Measurements from ENCODE around the gene SPDYE1. TPM values are rescaled to one million over a fixed set of nuclear protein-coding genes. Genes with fewer than 3 reads are reported as not detected.

SPDYE1 gene
- polyA plus RNA-seq, 1 donor (not counting 4 experiments of a cell fraction or from before 2014, with no cell fraction given) = not detected

- peaks cover 13% of the 10 kb centered on the region for H4K20me1 ChIP-seq (ENCODE audit: control insufficient read depth, extremely low read depth, insufficient read depth, low read length)
- FAIRE-seq (no peak), DNase-seq (ENCODE audit: low read depth, low spot score) (no peak)
- H3K9me3 ChIP-seq (ENCODE audit: control insufficient read depth, low read depth, low read length) = no peaks in the 10 kb centered on the region
- no peak overlapping the region for H3K27ac ChIP-seq (ENCODE audit: control insufficient read depth, insufficient read depth, low read length)
- H3K9ac ChIP-seq (ENCODE audit: control insufficient read depth, extremely low read depth, insufficient read depth, low read length) = no peak overlapping the region
- H3K36me3 ChIP-seq (ENCODE audit: control insufficient read depth in 2 of 2, extremely low read depth in 1 of 2, insufficient read depth in 2 of 2, low read length in 2 of 2) = peaks cover 30 to 37% of the 10 kb centered on the region in 2 experiments
- H3K9me1 ChIP-seq (ENCODE audit: control insufficient read depth, extremely low read depth, insufficient read depth, low read length) = peaks cover 4% of the 10 kb centered on the region
- no peaks in the 10 kb centered on the region for H3K27me3 ChIP-seq (ENCODE audit: control insufficient read depth, extremely low read depth, insufficient read depth, low read length)
- dilution Hi-C loops (cut with MboI; ENCODE audit: extremely low pct_ligation_motif_present, low sequenced_read_pairs) = no loop called here
- H3K79me2 ChIP-seq (ENCODE audit: control insufficient read depth, insufficient read depth, low read length) = peaks cover 65% of the 10 kb centered on the region
- TF ChIP-seq EZH2 (IDR thresholded peaks at IDR 0.05; ENCODE audit: low read length) = no peak
- TF ChIP-seq, protein P1, sequence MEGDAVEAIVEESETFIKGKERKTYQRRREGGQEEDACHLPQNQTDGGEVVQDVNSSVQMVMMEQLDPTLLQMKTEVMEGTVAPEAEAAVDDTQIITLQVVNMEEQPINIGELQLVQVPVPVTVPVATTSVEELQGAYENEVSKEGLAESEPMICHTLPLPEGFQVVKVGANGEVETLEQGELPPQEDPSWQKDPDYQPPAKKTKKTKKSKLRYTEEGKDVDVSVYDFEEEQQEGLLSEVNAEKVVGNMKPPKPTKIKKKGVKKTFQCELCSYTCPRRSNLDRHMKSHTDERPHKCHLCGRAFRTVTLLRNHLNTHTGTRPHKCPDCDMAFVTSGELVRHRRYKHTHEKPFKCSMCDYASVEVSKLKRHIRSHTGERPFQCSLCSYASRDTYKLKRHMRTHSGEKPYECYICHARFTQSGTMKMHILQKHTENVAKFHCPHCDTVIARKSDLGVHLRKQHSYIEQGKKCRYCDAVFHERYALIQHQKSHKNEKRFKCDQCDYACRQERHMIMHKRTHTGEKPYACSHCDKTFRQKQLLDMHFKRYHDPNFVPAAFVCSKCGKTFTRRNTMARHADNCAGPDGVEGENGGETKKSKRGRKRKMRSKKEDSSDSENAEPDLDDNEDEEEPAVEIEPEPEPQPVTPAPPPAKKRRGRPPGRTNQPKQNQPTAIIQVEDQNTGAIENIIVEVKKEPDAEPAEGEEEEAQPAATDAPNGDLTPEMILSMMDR (optimal IDR thresholded peaks at IDR 0.05 in 1 of 3, IDR thresholded peaks at IDR 0.05 in 1 of 3, conservative IDR thresholded peaks at IDR 0.05 in 1 of 3; ENCODE audit: extremely low read depth in 1 of 3, insufficient read depth in 2 of 3, low read length in 3 of 3) = no peak
- H3K4me3 ChIP-seq (ENCODE audit: control insufficient read depth in 2 of 3, extremely low read depth in 1 of 3, insufficient read depth in 2 of 3, low read depth in 1 of 3, low read length in 3 of 3) = no peak overlapping the region
- no peak overlapping the region for H3K4me2 ChIP-seq (ENCODE audit: control insufficient read depth, extremely low read depth, insufficient read depth, low read depth, low read length)
- no peak overlapping the region for H2AFZ ChIP-seq (ENCODE audit: control insufficient read depth, low read length)
- peaks cover 10% of the 10 kb centered on the region for H3K4me1 ChIP-seq (ENCODE audit: control insufficient read depth, extremely low read depth, insufficient read depth, low read length)
These were observed 52.6 kb downstream of the SPDYE1 start for GRCh38 chr7:44050121-44050914.

DNA sequence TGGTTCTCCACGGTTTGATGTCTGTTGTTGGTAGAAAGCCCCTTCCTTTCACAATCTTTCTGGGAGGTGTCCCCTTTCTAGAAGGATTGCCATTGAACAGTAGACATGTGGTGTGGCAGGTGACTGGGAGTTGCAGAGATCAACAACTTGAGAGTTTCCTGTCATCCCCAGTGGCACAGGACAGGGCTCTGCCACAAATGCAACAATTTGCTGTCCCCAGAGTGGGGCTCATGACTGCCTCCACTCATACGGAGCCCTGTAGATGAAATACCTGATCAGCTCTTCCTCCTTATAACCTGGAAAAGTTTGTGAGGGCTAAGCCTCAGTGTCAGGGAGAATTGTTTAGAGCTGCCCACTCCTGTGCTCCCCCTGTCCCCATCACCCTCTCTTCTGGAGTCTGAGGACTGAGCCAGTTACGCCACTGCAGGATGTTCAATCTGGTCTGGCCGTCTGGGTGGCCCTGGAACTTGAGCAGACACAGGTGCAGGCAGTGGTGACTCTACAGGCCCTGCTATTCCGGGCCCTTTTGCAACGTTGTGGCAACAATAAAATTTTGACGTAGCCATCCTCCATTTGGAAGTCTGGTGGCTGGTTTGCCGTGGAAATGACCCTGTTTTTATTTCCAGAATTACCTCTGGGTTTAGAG lies 53.3 kb downstream of the SPDYE1 start:
- H3K27me3 ChIP-seq (ENCODE audit: control insufficient read depth, extremely low read depth, insufficient read depth, low read length) = no peaks in the 10 kb centered on the region
- TF ChIP-seq, protein P1 (optimal IDR thresholded peaks at IDR 0.05 in 1 of 3, IDR thresholded peaks at IDR 0.05 in 1 of 3, conservative IDR thresholded peaks at IDR 0.05 in 1 of 3; ENCODE audit: extremely low read depth in 1 of 3, insufficient read depth in 2 of 3, low read length in 3 of 3) = no peak
- TF ChIP-seq EZH2 (IDR thresholded peaks at IDR 0.05; ENCODE audit: low read length) = no peak
- H3K4me1 ChIP-seq (ENCODE audit: control insufficient read depth, extremely low read depth, insufficient read depth, low read length) = peaks cover 3% of the 10 kb centered on the region
- peaks cover 4% of the 10 kb centered on the region for H3K9me1 ChIP-seq (ENCODE audit: control insufficient read depth, extremely low read depth, insufficient read depth, low read length)
- FAIRE-seq (no peak), DNase-seq (ENCODE audit: low read depth, low spot score) (no peak)
- no peak overlapping the region for H3K4me2 ChIP-seq (ENCODE audit: control insufficient read depth, extremely low read depth, insufficient read depth, low read depth, low read length)
- dilution Hi-C loops (cut with MboI; ENCODE audit: extremely low pct_ligation_motif_present, low sequenced_read_pairs) = no loop called here
- H3K79me2 ChIP-seq (ENCODE audit: control insufficient read depth, insufficient read depth, low read length) = peaks cover 58% of the 10 kb centered on the region
- H2AFZ ChIP-seq (ENCODE audit: control insufficient read depth, low read length) = no peak overlapping the region
- H3K9ac ChIP-seq (ENCODE audit: control insufficient read depth, extremely low read depth, insufficient read depth, low read length) = no peak overlapping the region
- peaks cover 13% of the 10 kb centered on the region for H4K20me1 ChIP-seq (ENCODE audit: control insufficient read depth, extremely low read depth, insufficient read depth, low read length)
- no peak overlapping the region for H3K27ac ChIP-seq (ENCODE audit: control insufficient read depth, insufficient read depth, low read length)
- H3K4me3 ChIP-seq (ENCODE audit: control insufficient read depth in 2 of 3, extremely low read depth in 1 of 3, insufficient read depth in 2 of 3, low read depth in 1 of 3, low read length in 3 of 3) = no peak overlapping the region
- H3K9me3 ChIP-seq (ENCODE audit: control insufficient read depth, low read depth, low read length) = no peaks in the 10 kb centered on the region
- peaks cover 30 to 37% of the 10 kb centered on the region in 2 experiments for H3K36me3 ChIP-seq (ENCODE audit: control insufficient read depth in 2 of 2, extremely low read depth in 1 of 2, insufficient read depth in 2 of 2, low read length in 2 of 2)

Data from keratinocyte (primary cell).